WERI-Rb-1 (cell line): ENCODE measurements around the gene WFDC12.

Experiments used
- DNase-seq: peaks from one replicate; pipeline ENCODE4 v3.0.0-alpha.2; 2020
- H3K27ac ChIP-seq: fragments of 250-450 bp; sonication (Bioruptor Pico); 2 replicates; pipeline ENCODE4 v1.5.1; 2020; ENCODE audit warnings: mild to moderate bottlenecking, moderate library complexity
- H3K27me3 ChIP-seq: fragments of 250-450 bp; sonication (Bioruptor Pico); 2 replicates; pipeline ENCODE4 v1.5.1; 2021; ENCODE audit warnings: mild to moderate bottlenecking, low read depth, moderate library complexity; ENCODE audit not compliant: insufficient read depth, severe bottlenecking
- H3K36me3 ChIP-seq: fragments of 250-450 bp; sonication (Bioruptor Pico); 2 replicates; pipeline ENCODE4 v1.5.1; 2020; ENCODE audit warnings: mild to moderate bottlenecking, moderate library complexity
- H3K4me3 ChIP-seq: 2 replicates; pipeline ENCODE4 v1.5.1; 2011; ENCODE audit warnings: low read depth, mild to moderate bottlenecking, control low read depth, low read length
- H3K9me3 ChIP-seq: fragments of 250-450 bp; sonication (Bioruptor Pico); 2 replicates; pipeline ENCODE4 v1.5.1; 2021; ENCODE audit warnings: mild to moderate bottlenecking, moderate library complexity; ENCODE audit not compliant: severe bottlenecking
- CTCF ChIP-seq: IDR thresholded peaks from 2 replicates; pipeline ENCODE4 v1.5.1; 2011; ENCODE audit warnings: low read depth, mild to moderate bottlenecking, control low read depth, inconsistent platforms, low read length

WFDC12 gene

GRCh38 chr20:45117581-45117980 lies 6.7 kb downstream of the WFDC12 start:
- no peak overlapping the region for H3K4me3 ChIP-seq
- H3K27me3 ChIP-seq, result no peaks in the 10 kb centered on the region
- no peaks in the 10 kb centered on the region for H3K9me3 ChIP-seq
- DNase-seq, result no peak
- no peak overlapping the region for H3K27ac ChIP-seq
- no peak for TF ChIP-seq CTCF
- no peaks in the 10 kb centered on the region for H3K36me3 ChIP-seq

GRCh38 chr20:45115829-45116228 lies 8.4 kb downstream of the WFDC12 start:
- Histone ChIP-seq H3K27me3 (no peaks in the 10 kb centered on the region), H3K27ac (no peak overlapping the region), H3K36me3 (no peaks in the 10 kb centered on the region), H3K9me3 (no peaks in the 10 kb centered on the region), H3K4me3 (no peak overlapping the region)
- no peak for TF ChIP-seq CTCF
- no peak for DNase-seq

- Histone ChIP-seq H3K36me3 (no peaks in the 10 kb centered on the region), H3K4me3 (no peak overlapping the region), H3K27me3 (no peaks in the 10 kb centered on the region), H3K27ac (no peak overlapping the region), H3K9me3 (no peaks in the 10 kb centered on the region)
- no peak for DNase-seq
- TF ChIP-seq CTCF, result no peak
Observed at GRCh38 chr20:45115386-45115774, 8.9 kb downstream of the WFDC12 start.

GRCh38 chr20:45114465-45115385 lies 9.5 kb downstream of the WFDC12 start, which contains the start of gene WFDC5:
WFDC5 (minus strand) TSS chr20:45115174; CDS start chr20:45115083, 91 bp downstream.
- no peaks in the 10 kb centered on the region for H3K9me3 ChIP-seq
- DNase-seq, result no peak
- no peaks in the 10 kb centered on the region for H3K36me3 ChIP-seq
- H3K4me3 ChIP-seq, result no peak within 1 kb of the TSS
- H3K27ac ChIP-seq, result no peak within 1 kb of the TSS
- no peak for TF ChIP-seq CTCF
- no peaks in the 10 kb centered on the region for H3K27me3 ChIP-seq

- Histone ChIP-seq H3K36me3 (no peaks in the 10 kb centered on the region), H3K4me3 (no peak overlapping the region), H3K27ac (no peak overlapping the region), H3K27me3 (no peaks in the 10 kb centered on the region), H3K9me3 (no peaks in the 10 kb centered on the region)
- DNase-seq, result no peak
- no peak for TF ChIP-seq CTCF
Observed at GRCh38 chr20:45113865-45114264, 10.4 kb downstream of the WFDC12 start.
